OCI-LY1 (cell line): ENCODE results near the gene SEMA3B.

ENCODE experiments used
- H2AFZ ChIP-seq: fragments of 200-600 bp; sonication (generic), shearing (Covaris generic); 2 replicates; pipeline ENCODE4 v1.6.0; 2014; ENCODE audit warnings: antibody characterized with exemption, mild to moderate bottlenecking, low read length
- H3F3A ChIP-seq: fragments of 200-600 bp; sonication (generic), shearing (Covaris generic); 2 replicates; pipeline ENCODE4 v1.6.0; 2014; ENCODE audit warnings: mild to moderate bottlenecking, antibody characterized with exemption, low read length, moderate library complexity; ENCODE audit not compliant: insufficient read depth
- H3K27ac ChIP-seq: fragments of 200-600 bp; sonication (generic); 2 replicates; pipeline ENCODE4 v1.5.1; 2014; ENCODE audit warnings: low read length, mixed run types, mild to moderate bottlenecking, low read depth; ENCODE audit not compliant: poor library complexity, severe bottlenecking
- H3K27me3 ChIP-seq: fragments of 200-600 bp; sonication (generic); 2 replicates; pipeline ENCODE4 v1.6.0; 2014; ENCODE audit warnings: antibody characterized with exemption, mild to moderate bottlenecking, low read length, moderate library complexity; ENCODE audit not compliant: insufficient read depth
- H3K36me3 ChIP-seq: fragments of 200-600 bp; sonication (generic); 2 replicates; pipeline ENCODE4 v1.6.1; 2014; ENCODE audit warnings: mild to moderate bottlenecking, antibody characterized with exemption, low read length, moderate library complexity, mixed read lengths; ENCODE audit not compliant: insufficient read depth
- H3K4me1 ChIP-seq: fragments of 200-600 bp; sonication (generic); 2 replicates; pipeline ENCODE4 v1.5.1; 2014; ENCODE audit warnings: mild to moderate bottlenecking, low read length, moderate library complexity; ENCODE audit not compliant: insufficient read depth, severe bottlenecking
- H3K4me2 ChIP-seq: fragments of 200-600 bp; sonication (generic), shearing (Covaris generic); 2 replicates; pipeline ENCODE4 v1.6.1; 2014; ENCODE audit warnings: low read length
- H3K4me3 ChIP-seq: fragments of 200-600 bp; sonication (generic); 2 replicates; pipeline ENCODE4 v1.5.1; 2014; ENCODE audit warnings: low read length, low read depth, mild to moderate bottlenecking, mixed read lengths; ENCODE audit not compliant: poor library complexity, severe bottlenecking
- H3K79me2 ChIP-seq: fragments of 200-600 bp; shearing (Covaris generic); 2 replicates; pipeline ENCODE4 v1.6.1; 2016; ENCODE audit warnings: mixed run types, low read length, mixed read lengths; ENCODE audit not compliant: insufficient read depth
- H3K9ac ChIP-seq: fragments of 200-600 bp; sonication (generic), shearing (Covaris generic); 2 replicates; pipeline ENCODE4 v1.6.1; 2014; ENCODE audit warnings: mild to moderate bottlenecking, low read length, mixed read lengths
- H3K9me2 ChIP-seq: fragments of 200-600 bp; sonication (generic), shearing (Covaris generic); 2 replicates; pipeline ENCODE4 v1.6.1; 2014; ENCODE audit warnings: low read depth, mild to moderate bottlenecking, low read length, mixed read lengths
- H3K9me3 ChIP-seq: fragments of 200-600 bp; shearing (Covaris generic); 2 replicates; pipeline ENCODE4 v1.6.1; 2014; ENCODE audit warnings: low read length, mixed read lengths
- H4K20me1 ChIP-seq: fragments of 200-600 bp; sonication (generic), shearing (Covaris generic); 2 replicates; pipeline ENCODE4 v1.6.0; 2016; ENCODE audit warnings: mild to moderate bottlenecking, low read length; ENCODE audit not compliant: insufficient read depth
- CTCF ChIP-seq: fragments of 200-600 bp; sonication (generic), shearing (Covaris generic); IDR thresholded peaks from 2 replicates; pipeline ENCODE4 v1.5.1; 2017; ENCODE audit warnings: mild to moderate bottlenecking, antibody characterized with exemption, low read length, moderate library complexity, mixed read lengths
- EZH2 ChIP-seq: fragments of 200-600 bp; sonication (generic), shearing (Covaris generic); IDR thresholded peaks from 2 replicates; pipeline ENCODE4 v1.8.0; 2017; ENCODE audit warnings: borderline replicate concordance, mixed run types, mild to moderate bottlenecking, antibody characterized with exemption, low read length, moderate library complexity, mixed read lengths

SEMA3B gene

GRCh38 chr3:50318163-50318562 lies 49.2 kb downstream of the SEMA3B start:
- H3K36me3 ChIP-seq = no peaks in the 10 kb centered on the region
- H3K4me2 ChIP-seq = peak overlapping the region; percentile 48
- H3K27me3 ChIP-seq = no peaks in the 10 kb centered on the region
- no peaks in the 10 kb centered on the region for H4K20me1 ChIP-seq
- TF ChIP-seq EZH2 (no peak), CTCF (no peak)
- no peak overlapping the region for H2AFZ ChIP-seq
- no peaks in the 10 kb centered on the region for H3F3A ChIP-seq
- no peaks in the 10 kb centered on the region for H3K9me2 ChIP-seq
- H3K4me1 ChIP-seq = peaks cover 53% of the 10 kb centered on the region
- H3K9me3 ChIP-seq = no peaks in the 10 kb centered on the region
- peak overlapping the region; percentile 24 for H3K4me3 ChIP-seq
- peak overlapping the region; percentile 69 for H3K27ac ChIP-seq
- no peaks in the 10 kb centered on the region for H3K79me2 ChIP-seq
- H3K9ac ChIP-seq = peak overlapping the region; percentile 17; the same call in 1 of the 2 replicates

GRCh38 chr3:50318615-50319014 lies 49.7 kb downstream of the SEMA3B start:
- Histone ChIP-seq H3K9ac (no peak overlapping the region; the same call in 1 of the 2 replicates), H3K27me3 (no peaks in the 10 kb centered on the region)

GRCh38 chr3:50319181-50319893 lies 50.4 kb downstream of the SEMA3B start:
- peaks cover 53% of the 10 kb centered on the region for H3K4me1 ChIP-seq

More at GRCh38 chr3:50318615-50319014, 49.7 kb downstream of the SEMA3B start:
- no peaks in the 10 kb centered on the region for H3K36me3 ChIP-seq
- no peaks in the 10 kb centered on the region for H3K79me2 ChIP-seq
- TF ChIP-seq CTCF (no peak), EZH2 (no peak)
- no peaks in the 10 kb centered on the region for H3K9me2 ChIP-seq
- no peaks in the 10 kb centered on the region for H3K9me3 ChIP-seq
- H2AFZ ChIP-seq = no peak overlapping the region
- peak overlapping the region; percentile 69 for H3K27ac ChIP-seq
- H4K20me1 ChIP-seq = no peaks in the 10 kb centered on the region
- no peaks in the 10 kb centered on the region for H3F3A ChIP-seq
- H3K4me2 ChIP-seq = peak overlapping the region; percentile 48
- H3K4me1 ChIP-seq = peaks cover 53% of the 10 kb centered on the region
- peak overlapping the region; percentile 24 for H3K4me3 ChIP-seq

More at GRCh38 chr3:50319181-50319893, 50.4 kb downstream of the SEMA3B start:
- Histone ChIP-seq H2AFZ (no peak overlapping the region), H3K36me3 (no peaks in the 10 kb centered on the region), H3K9ac (no peak overlapping the region; the same call in 1 of the 2 replicates), H3K27ac (peak overlapping the region; percentile 69), H3F3A (no peaks in the 10 kb centered on the region), H3K9me2 (no peaks in the 10 kb centered on the region), H3K9me3 (no peaks in the 10 kb centered on the region), H3K27me3 (no peaks in the 10 kb centered on the region), H3K4me3 (peak overlapping the region; percentile 24), H3K79me2 (no peaks in the 10 kb centered on the region), H3K4me2 (peak overlapping the region; percentile 48), H4K20me1 (no peaks in the 10 kb centered on the region)
- no peak for TF ChIP-seq EZH2
- no peak for TF ChIP-seq CTCF
